Frontal cortex (tissue), 4 donors: ENCODE data around the gene ZNF655. TPM values are rescaled to one million over a fixed set of nuclear protein-coding genes. Genes with fewer than 3 reads are reported as not detected.

ENCODE experiments used
- DNase-seq, 2 donors: peaks; one replicate each; pipeline ENCODE4 v3.0.0; 2012; ENCODE audit warnings: low spot score in 2 of 2
- FAIRE-seq: peaks from 2 replicates; lab custom pipeline; 2012; peaks lifted over from hg19 to GRCh38; lab: Jason Lieb, UNC
- total RNA-seq: library from RNA; depleted of rRNA; stranded (reverse); fragments of >200 nt; gene quantifications from one replicate; pipeline ENCODE4 v1.2.3, GENCODE V29; 2014
- donor health status: control.
- donor health status: control.
- donor health status: control.

The ZNF655 gene
- total RNA-seq, 1 donor from 2014 or later, result 59.9 TPM

- FAIRE-seq (no peak), DNase-seq (no peak)
Measured at GRCh38 chr7:99599836-99600235, 41.4 kb downstream of the ZNF655 start.

- FAIRE-seq (no peak), DNase-seq (no peak)
Measured at GRCh38 chr7:99601656-99602310, 43.3 kb downstream of the ZNF655 start.

GRCh38 chr7:99605527-99605926 lies 47.1 kb downstream of the ZNF655 start:
- DNase-seq, result no peak
- no peak for FAIRE-seq

GRCh38 chr7:99606531-99606930 lies 48.1 kb downstream of the ZNF655 start:
- DNase-seq, result no peak
- FAIRE-seq, result no peak

- FAIRE-seq (no peak), DNase-seq (no peak)
Measured at GRCh38 chr7:99607548-99607947, 49.1 kb downstream of the ZNF655 start.

GRCh38 chr7:99614495-99614894 lies 56.1 kb downstream of the ZNF655 start:
- no peak for FAIRE-seq
- no peak for DNase-seq

- DNase-seq, result no peak
- no peak for FAIRE-seq
Measured at GRCh38 chr7:99615989-99616358, 57.5 kb downstream of the ZNF655 start.

GRCh38 chr7:99616359-99617191 lies 58.1 kb downstream of the ZNF655 start, which contains the start of gene ZSCAN25:
Gene ZSCAN25, plus strand, starts transcription at chr7:99616946. Its CDS starts 2,661 bp downstream, at chr7:99619607.
- FAIRE-seq, result no peak
- DNase-seq, result peak; percentile 83 to 90

- no peak for FAIRE-seq
Measured at GRCh38 chr7:99617192-99617781, 58.8 kb downstream of the ZNF655 start.

GRCh38 chr7:99618726-99619125 lies 60.3 kb downstream of the ZNF655 start:
- FAIRE-seq (no peak), DNase-seq (no peak)

More at GRCh38 chr7:99617192-99617781, 58.8 kb downstream of the ZNF655 start:
- no peak for DNase-seq

- no peak for FAIRE-seq
- no peak for DNase-seq
Measured at GRCh38 chr7:99619571-99620130, 61.2 kb downstream of the ZNF655 start.

- DNase-seq (no peak), FAIRE-seq (no peak)
Measured at GRCh38 chr7:99621271-99621670, 62.8 kb downstream of the ZNF655 start.

- no peak for DNase-seq
- FAIRE-seq, result no peak
Measured at GRCh38 chr7:99622596-99622995, 64.2 kb downstream of the ZNF655 start.

- DNase-seq (no peak), FAIRE-seq (no peak)
Measured at GRCh38 chr7:99623091-99623693, 64.8 kb downstream of the ZNF655 start.

- DNase-seq (no peak), FAIRE-seq (no peak)
Measured at GRCh38 chr7:99623702-99624447, 65.4 kb downstream of the ZNF655 start.

GRCh38 chr7:99624484-99624883 lies 66.0 kb downstream of the ZNF655 start:
- DNase-seq (no peak), FAIRE-seq (no peak)

- no peak for DNase-seq
Measured at GRCh38 chr7:99625321-99625720, 66.9 kb downstream of the ZNF655 start.

GRCh38 chr7:99625961-99626360 lies 67.5 kb downstream of the ZNF655 start:
- FAIRE-seq (no peak), DNase-seq (no peak)

More at GRCh38 chr7:99625321-99625720, 66.9 kb downstream of the ZNF655 start:
- no peak for FAIRE-seq
